Choroid plexus epithelial cell (primary cell): ENCODE results near the gene SPDL1.

Experiments used
- DNase-seq: peaks from one replicate; pipeline ENCODE4 v3.0.0-alpha.2; 2010; ENCODE audit warnings: low read depth
- H3K4me3 ChIP-seq: 2 replicates; pipeline ENCODE4 v1.5.1; 2011; ENCODE audit warnings: low read depth, mild to moderate bottlenecking, control low read depth, low read length, moderate library complexity
- TF ChIP-seq, protein P1 (sequence below): conservative IDR thresholded peaks from 2 replicates; pipeline ENCODE4 v1.5.1; 2011; ENCODE audit warnings: low read depth, mild to moderate bottlenecking, control low read depth, inconsistent platforms, low read length, moderate library complexity

SPDL1 gene

DNA sequence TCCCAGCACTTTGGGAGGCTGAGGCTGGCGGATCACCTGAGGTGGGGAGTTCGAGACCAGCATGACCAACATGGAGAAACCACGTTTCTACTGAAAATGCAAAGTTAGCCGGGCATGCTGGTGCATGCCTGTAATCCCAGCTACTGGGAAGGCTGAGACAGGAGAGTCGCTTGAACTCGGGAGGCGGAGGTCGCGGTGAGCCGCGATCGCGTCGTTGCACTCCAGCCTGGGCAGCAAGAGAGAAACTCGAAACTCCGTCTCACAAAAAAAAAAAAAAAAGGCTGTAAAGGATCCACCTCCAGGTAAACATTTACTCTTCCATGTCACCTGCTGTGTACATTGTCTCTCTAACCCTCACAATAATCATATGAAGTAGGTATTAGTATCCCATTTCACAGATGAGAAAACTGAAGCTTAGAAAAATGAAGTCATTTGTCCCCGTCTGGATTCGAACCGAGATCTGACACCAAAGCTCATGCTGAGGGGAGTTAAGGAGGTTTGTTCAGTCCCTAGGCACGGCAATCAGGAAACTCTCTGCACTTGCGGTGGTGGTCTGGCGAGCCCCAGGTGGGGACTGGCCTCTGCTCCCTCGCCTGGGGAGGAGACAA, 53.0 kb downstream of the SPDL1 start:
- H3K4me3 ChIP-seq: peak overlapping the region; percentile 50
- TF ChIP-seq, protein P1, sequence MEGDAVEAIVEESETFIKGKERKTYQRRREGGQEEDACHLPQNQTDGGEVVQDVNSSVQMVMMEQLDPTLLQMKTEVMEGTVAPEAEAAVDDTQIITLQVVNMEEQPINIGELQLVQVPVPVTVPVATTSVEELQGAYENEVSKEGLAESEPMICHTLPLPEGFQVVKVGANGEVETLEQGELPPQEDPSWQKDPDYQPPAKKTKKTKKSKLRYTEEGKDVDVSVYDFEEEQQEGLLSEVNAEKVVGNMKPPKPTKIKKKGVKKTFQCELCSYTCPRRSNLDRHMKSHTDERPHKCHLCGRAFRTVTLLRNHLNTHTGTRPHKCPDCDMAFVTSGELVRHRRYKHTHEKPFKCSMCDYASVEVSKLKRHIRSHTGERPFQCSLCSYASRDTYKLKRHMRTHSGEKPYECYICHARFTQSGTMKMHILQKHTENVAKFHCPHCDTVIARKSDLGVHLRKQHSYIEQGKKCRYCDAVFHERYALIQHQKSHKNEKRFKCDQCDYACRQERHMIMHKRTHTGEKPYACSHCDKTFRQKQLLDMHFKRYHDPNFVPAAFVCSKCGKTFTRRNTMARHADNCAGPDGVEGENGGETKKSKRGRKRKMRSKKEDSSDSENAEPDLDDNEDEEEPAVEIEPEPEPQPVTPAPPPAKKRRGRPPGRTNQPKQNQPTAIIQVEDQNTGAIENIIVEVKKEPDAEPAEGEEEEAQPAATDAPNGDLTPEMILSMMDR: no peak
- DNase-seq: no peak

DNA sequence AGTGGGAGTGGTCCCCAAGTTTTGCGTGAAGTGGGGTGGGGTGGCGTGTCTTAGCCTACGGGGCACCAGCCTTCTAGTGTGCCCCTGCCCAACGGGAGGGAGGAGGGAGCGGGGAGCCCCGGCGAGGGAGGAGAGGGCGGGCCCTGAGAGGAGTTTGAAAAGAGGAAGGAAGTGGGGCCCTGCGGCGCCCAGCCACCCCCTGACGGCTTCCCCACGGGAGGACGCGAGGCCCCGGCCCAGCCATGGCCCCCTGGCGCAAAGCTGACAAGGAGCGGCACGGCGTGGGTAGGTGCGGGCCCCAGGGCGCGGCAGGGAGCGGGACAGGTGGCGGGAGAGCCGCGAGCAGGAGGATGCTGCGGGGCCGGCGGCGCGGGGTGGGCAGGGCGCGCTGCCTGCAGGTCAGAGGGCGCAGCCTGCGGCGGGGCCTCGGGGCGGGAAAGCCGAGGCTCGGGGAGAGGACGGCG, 53.5 kb downstream of the SPDL1 start, which contains the start of gene DOCK2:
DOCK2 (plus strand) TSS at position 191 of the 464 bp plus-strand sequence; CDS start at position 243, 52 bp downstream.
- TF ChIP-seq, protein P1: no peak
- peak within 1 kb of the TSS; percentile 50 for H3K4me3 ChIP-seq
- no peak for DNase-seq

DNA sequence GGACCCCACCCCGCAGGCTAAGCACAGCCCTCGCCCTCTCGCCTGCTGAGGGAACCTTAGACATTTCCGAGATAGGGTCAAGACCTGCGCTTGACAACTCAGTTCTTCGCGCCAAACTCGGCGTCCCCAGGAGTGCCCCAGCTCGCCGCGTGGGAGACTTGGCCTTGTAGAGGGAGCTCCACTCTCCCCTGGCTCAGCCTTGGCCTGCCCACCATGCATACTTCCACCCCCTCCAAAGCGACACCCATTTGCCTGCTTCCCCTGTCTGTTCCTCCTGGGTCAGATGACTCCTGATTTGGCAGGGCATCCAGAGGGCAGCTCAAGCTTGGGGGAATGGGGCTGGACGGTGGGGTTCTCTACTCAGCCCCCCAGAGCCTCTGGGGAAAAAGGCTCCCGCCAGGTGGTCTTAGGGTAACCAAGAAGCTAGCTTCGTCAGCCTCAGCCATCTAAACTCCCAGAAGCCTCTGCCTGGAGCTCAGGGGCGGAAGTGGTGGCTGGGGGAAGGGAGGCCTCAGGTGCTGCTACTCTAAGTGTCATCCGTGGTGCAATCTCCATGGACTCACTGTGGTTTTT, 54.1 kb downstream of the SPDL1 start:
- H3K4me3 ChIP-seq: peak overlapping the region; percentile 50
- TF ChIP-seq, protein P1: no peak
- DNase-seq: no peak

DNA sequence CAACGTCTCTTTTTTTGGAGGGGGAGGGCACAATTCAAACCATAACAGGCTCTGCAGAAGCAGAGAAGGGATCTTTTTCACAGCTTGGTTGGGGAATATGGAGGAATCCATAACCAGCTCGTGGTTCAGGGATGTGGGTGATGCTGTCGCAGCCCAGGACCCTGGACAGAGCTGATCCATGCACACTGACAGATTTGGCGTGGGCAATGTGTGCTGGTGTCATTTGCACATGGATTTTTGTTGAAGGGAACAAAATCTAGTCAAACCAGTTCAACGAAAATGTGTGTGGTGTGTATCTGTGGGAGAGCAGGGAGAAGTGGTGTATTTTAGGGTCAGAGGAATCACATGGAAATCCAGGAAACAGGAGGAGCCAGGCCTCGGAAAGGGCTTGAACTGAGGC, 57.7 kb downstream of the SPDL1 start:
- H3K4me3 ChIP-seq: no peak overlapping the region
- peak; percentile 37 for DNase-seq
- TF ChIP-seq, protein P1: no peak

DNA sequence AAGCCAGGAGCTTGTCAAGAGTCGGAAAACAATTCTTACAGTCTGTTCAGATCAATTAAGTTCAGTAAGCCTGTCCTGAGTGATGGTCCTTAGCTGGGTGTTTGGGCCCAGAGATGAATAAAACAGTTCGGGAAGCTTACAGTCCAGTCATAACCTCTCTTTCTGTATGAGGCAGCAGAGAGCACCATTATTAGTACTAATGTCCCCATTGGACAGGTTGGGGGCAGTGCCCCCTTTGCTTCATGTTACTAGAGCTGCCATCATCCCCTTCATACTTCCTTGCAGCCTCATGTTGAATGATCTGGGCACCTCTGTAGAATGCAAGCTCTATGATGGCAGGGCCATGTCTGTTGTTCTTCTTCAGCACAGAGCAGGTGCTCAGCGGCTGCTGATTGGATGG, 63.3 kb downstream of the SPDL1 start:
- TF ChIP-seq, protein P1: no peak

DNA sequence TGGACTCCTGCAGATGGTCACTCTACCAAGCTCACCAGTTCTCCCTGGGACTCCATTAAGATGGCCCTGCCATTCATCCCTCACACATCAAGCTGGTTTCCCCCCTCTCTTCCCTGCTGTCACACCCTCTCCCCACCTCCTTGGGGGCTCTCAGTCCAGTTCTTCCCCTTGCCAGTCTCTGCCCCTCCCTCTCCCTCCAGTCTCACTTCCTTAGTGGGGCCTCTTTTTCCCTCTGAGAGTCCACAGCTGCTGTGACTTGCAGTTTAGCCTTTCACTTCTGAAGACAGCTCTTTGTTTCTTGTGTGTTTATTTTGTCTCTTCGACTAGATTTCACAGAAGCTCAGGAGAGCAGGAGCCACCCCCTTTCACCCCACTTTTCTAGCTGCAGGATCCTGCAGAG, 64.0 kb downstream of the SPDL1 start:
- TF ChIP-seq, protein P1: no peak
- DNase-seq: peak; percentile 9
- no peak overlapping the region for H3K4me3 ChIP-seq

More for the DNA sequence above, 63.3 kb downstream of the SPDL1 start:
- no peak for DNase-seq
- H3K4me3 ChIP-seq: no peak overlapping the region

DNA sequence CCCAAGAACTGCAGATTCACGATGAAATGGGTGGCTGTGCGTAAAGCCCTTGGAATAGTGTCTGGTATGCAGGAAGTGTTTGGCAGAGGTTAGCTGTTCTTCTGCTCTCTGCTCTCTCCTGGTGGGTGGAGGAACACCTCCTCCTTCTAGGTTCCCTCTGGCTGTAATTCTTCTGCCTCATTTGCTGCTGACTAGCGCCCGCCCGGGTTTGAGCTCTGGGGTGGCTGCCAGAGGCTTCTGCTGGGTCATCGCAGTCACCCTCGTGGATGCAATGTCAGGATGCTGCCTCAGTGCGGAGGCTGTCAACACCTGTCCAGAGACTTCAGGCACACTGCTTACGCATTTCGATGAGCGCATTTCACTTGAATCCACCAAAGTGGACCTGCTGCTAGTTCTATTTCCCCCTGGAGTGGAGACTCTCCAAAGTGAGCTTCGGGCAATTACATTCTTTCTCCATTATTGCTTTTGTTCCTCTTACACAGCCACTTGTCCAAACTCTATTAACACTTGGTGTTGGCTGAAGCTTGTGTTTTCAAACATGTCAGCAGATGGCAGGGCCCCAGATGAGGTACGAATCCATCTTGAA, 65.2 kb downstream of the SPDL1 start:
- TF ChIP-seq, protein P1: no peak
- H3K4me3 ChIP-seq: no peak overlapping the region
- DNase-seq: peak; percentile 11
